H9 (cell line): ENCODE data around the gene NTSR2. TPM values are rescaled to one million over a fixed set of nuclear protein-coding genes. Genes with fewer than 3 reads are reported as not detected.

Experiments used
- DNase-seq: peaks from one replicate; pipeline ENCODE4 v3.0.0-alpha.2; 2017
- H2AFZ ChIP-seq: one replicate; pipeline ENCODE4 v1.6.1; 2013; ENCODE audit warnings: mild to moderate bottlenecking, low read length, control low read depth, moderate library complexity
- H2AK5ac ChIP-seq: 2 replicates; pipeline ENCODE4 v1.6.1; 2013; ENCODE audit warnings: low read length, control low read depth, mixed read lengths; ENCODE audit not compliant: insufficient read length
- H2BK120ac ChIP-seq: one replicate; pipeline ENCODE4 v1.6.1; 2013; ENCODE audit warnings: low read depth, mild to moderate bottlenecking, low read length, control low read depth, inconsistent platforms; ENCODE audit not compliant: poor library complexity, severe bottlenecking
- H2BK12ac ChIP-seq: 2 replicates; pipeline ENCODE4 v1.6.1; 2013; ENCODE audit warnings: low read length, control low read depth, mixed read lengths, low read depth; ENCODE audit not compliant: insufficient read length
- H2BK15ac ChIP-seq: 2 replicates; pipeline ENCODE4 v1.6.1; 2013; ENCODE audit warnings: low read depth, low read length, control low read depth
- H2BK20ac ChIP-seq: one replicate; pipeline ENCODE4 v1.6.1; 2013; ENCODE audit warnings: low read depth, mild to moderate bottlenecking, low read length, control low read depth, inconsistent platforms; ENCODE audit not compliant: poor library complexity, severe bottlenecking
- H2BK5ac ChIP-seq: 2 replicates; pipeline ENCODE4 v1.6.1; 2013; ENCODE audit warnings: low read length, control low read depth, mixed read lengths; ENCODE audit not compliant: insufficient read length
- H3K14ac ChIP-seq: 2 replicates; pipeline ENCODE4 v1.6.1; 2013; ENCODE audit warnings: low read length, control low read depth; ENCODE audit not compliant: insufficient read depth
- H3K18ac ChIP-seq: 2 replicates; pipeline ENCODE4 v1.6.1; 2013; ENCODE audit warnings: low read depth, mild to moderate bottlenecking, mixed read lengths, low read length, control low read depth; ENCODE audit not compliant: insufficient read length
- H3K23ac ChIP-seq: 2 replicates; pipeline ENCODE4 v1.6.1; 2013; ENCODE audit warnings: low read length, control low read depth, mixed read lengths, low read depth; ENCODE audit not compliant: insufficient read length
- H3K23me2 ChIP-seq: 2 replicates; pipeline ENCODE4 v1.6.1; 2013; ENCODE audit warnings: low read depth, mild to moderate bottlenecking, mixed read lengths, low read length, control low read depth; ENCODE audit not compliant: insufficient read length, poor library complexity, severe bottlenecking
- H3K27ac ChIP-seq: 2 replicates; pipeline ENCODE4 v1.5.1; 2013; ENCODE audit warnings: low read length, control low read depth, mixed read lengths, low read depth; ENCODE audit not compliant: insufficient read length
- H3K27me3 ChIP-seq: 2 replicates; pipeline ENCODE4 v1.6.1; 2013; ENCODE audit warnings: low read length, control low read depth, inconsistent platforms; ENCODE audit not compliant: insufficient read depth
- H3K4ac ChIP-seq: 2 replicates; pipeline ENCODE4 v1.6.1; 2013; ENCODE audit warnings: low read depth, mild to moderate bottlenecking, control low read depth, inconsistent platforms, low read length, moderate library complexity
- H3K4me1 ChIP-seq: 2 replicates; pipeline ENCODE4 v1.6.1; 2013; ENCODE audit warnings: low read length, control low read depth, inconsistent platforms; ENCODE audit not compliant: insufficient read depth
- H3K4me2 ChIP-seq: 2 replicates; pipeline ENCODE4 v1.6.1; 2013; ENCODE audit warnings: low read length, control low read depth, mixed read lengths; ENCODE audit not compliant: insufficient read length, insufficient read depth
- H3K56ac ChIP-seq: 2 replicates; pipeline ENCODE4 v1.6.1; 2013; ENCODE audit warnings: low read depth, mild to moderate bottlenecking, mixed read lengths, low read length, control low read depth; ENCODE audit not compliant: insufficient read length
- H3K79me1 ChIP-seq: 2 replicates; pipeline ENCODE4 v1.6.1; 2013; ENCODE audit warnings: low read depth, mild to moderate bottlenecking, moderate library complexity, low read length, control low read depth, inconsistent platforms; ENCODE audit not compliant: insufficient read depth, poor library complexity, severe bottlenecking
- H3K79me2 ChIP-seq: 2 replicates; pipeline ENCODE4 v1.6.1; 2013; ENCODE audit warnings: low read length, control low read depth, inconsistent platforms; ENCODE audit not compliant: insufficient read depth
- H3K9ac ChIP-seq: 2 replicates; pipeline ENCODE4 v1.6.1; 2013; ENCODE audit warnings: low read length, control low read depth, mixed read lengths; ENCODE audit not compliant: insufficient read length; ENCODE audit errors: extremely low read depth
- H3K9me3 ChIP-seq: one replicate; pipeline ENCODE4 v1.6.1; 2013; ENCODE audit warnings: low read depth, low read length, inconsistent platforms; ENCODE audit not compliant: control insufficient read depth
- H3T11ph ChIP-seq: one replicate; pipeline ENCODE4 v1.6.1; 2013; ENCODE audit warnings: mild to moderate bottlenecking, low read length, control low read depth, inconsistent platforms
- H4K20me1 ChIP-seq: one replicate; pipeline ENCODE4 v1.6.1; 2013; ENCODE audit not compliant: control insufficient read depth, insufficient read length, insufficient read depth
- H4K5ac ChIP-seq: 2 replicates; pipeline ENCODE4 v1.6.1; 2013; ENCODE audit warnings: low read depth, mild to moderate bottlenecking, mixed read lengths, low read length, control low read depth; ENCODE audit not compliant: insufficient read length
- H4K8ac ChIP-seq: replicated peaks from 2 replicates; pipeline ENCODE4 v1.6.1; 2013; ENCODE audit warnings: low read length, control low read depth, mixed read lengths, low read depth; ENCODE audit not compliant: insufficient read length
- H4K91ac ChIP-seq: 2 replicates; pipeline ENCODE4 v1.6.1; 2013; ENCODE audit warnings: low read depth, mild to moderate bottlenecking, moderate library complexity, mixed read lengths, low read length, control low read depth; ENCODE audit not compliant: insufficient read length
- H3K27ac Mint-ChIP-seq, 3 experiments: 2 replicates in 2 of 3; 3 replicates in 1 of 3; pipeline ENCODE4 v1.8.0; 2020 to 2021; ENCODE audit warnings: mixed read lengths in 3 of 3, mild to moderate bottlenecking in 1 of 3, moderate library complexity in 1 of 3
- H3K27me3 Mint-ChIP-seq: 2 replicates; pipeline ENCODE4 v1.8.0; 2021; ENCODE audit warnings: low read depth, mild to moderate bottlenecking, moderate library complexity, mixed read lengths
- H3K36me3 Mint-ChIP-seq, 3 experiments: 2 replicates in 2 of 3; 3 replicates in 1 of 3; pipeline ENCODE4 v1.8.0; 2020 to 2021; ENCODE audit warnings: low read depth in 3 of 3, mixed read lengths in 3 of 3; ENCODE audit not compliant: insufficient read depth in 1 of 3
- H3K4me1 Mint-ChIP-seq, 2 experiments: 2 replicates each; pipeline ENCODE4 v1.8.0; 2020; ENCODE audit warnings: mixed read lengths in 2 of 2
- H3K4me3 Mint-ChIP-seq, 2 experiments: 2 replicates in 1 of 2; 3 replicates in 1 of 2; pipeline ENCODE4 v1.8.0; 2020 to 2021; ENCODE audit warnings: mild to moderate bottlenecking in 2 of 2, mixed read lengths in 2 of 2, moderate library complexity in 1 of 2
- H3K9me3 Mint-ChIP-seq, 2 experiments: 2 replicates in 1 of 2; 3 replicates in 1 of 2; pipeline ENCODE4 v1.8.0; 2020; ENCODE audit warnings: mild to moderate bottlenecking in 2 of 2, mixed read lengths in 2 of 2, moderate library complexity in 1 of 2
- CTCF ChIP-seq: fragments of 200-600 bp; sonication (generic); conservative IDR thresholded peaks from 3 replicates; pipeline ENCODE4 v1.8.0; 2021; ENCODE audit warnings: antibody characterized with exemption, mild to moderate bottlenecking
- WGBS: extraction: QIAGEN DNeasy Blood & Tissue Kit; methylation state at CpG from one replicate; pipeline ENCODE4 v1.1.7; 2013; ENCODE audit warnings: missing lambda C conversion rate, low lambda C conversion rate, mixed read lengths; ENCODE audit not compliant: insufficient read length; ENCODE audit errors: extremely low coverage; 5-methylcytosine and 5-hydroxymethylcytosine counted together
- total RNA-seq: library from RNA; stranded (reverse); gene quantifications from 2 replicates; pipeline ENCODE4 v1.2.1, GENCODE V29; 2021

The NTSR2 gene
- total RNA-seq, 1 experiment from 2014 or later = not detected

- H4K20me1 ChIP-seq = no peaks in the 10 kb centered on the region
- H3K23ac ChIP-seq = no peak overlapping the region
- H2AK5ac ChIP-seq = no peak overlapping the region
- no peak overlapping the region for H3T11ph ChIP-seq
- H3K9ac ChIP-seq = no peak overlapping the region
- TF ChIP-seq CTCF = no peak
- H3K27ac ChIP-seq = no peak overlapping the region
- H3K4ac ChIP-seq = no peak overlapping the region
- no peak overlapping the region for H4K91ac ChIP-seq
- H2BK12ac ChIP-seq = no peak overlapping the region
- no peaks in the 10 kb centered on the region for H3K9me3 ChIP-seq
- no peak overlapping the region for H3K4me2 ChIP-seq
- Mint-ChIP-seq H3K27ac (no peak overlapping the region), H3K9me3 (peaks cover 8% of the 10 kb centered on the region in 2 experiments), H3K4me3 (no peak overlapping the region), H3K36me3 (peaks cover 2 to 5% (median 2%) of the 10 kb centered on the region in 3 experiments; a peak in 4 of 7 replicates), H3K27me3 (peaks cover 39% of the 10 kb centered on the region), H3K4me1 (peaks cover 5 to 6% of the 10 kb centered on the region in 2 experiments)
- H2BK120ac ChIP-seq = no peak overlapping the region
- H3K79me2 ChIP-seq = no peaks in the 10 kb centered on the region
- no peak overlapping the region for H3K14ac ChIP-seq
- no peak overlapping the region for H3K18ac ChIP-seq
- WGBS = no CpG with 5 or more reads among the region's 3 CpGs
- DNase-seq = no peak
- no peak overlapping the region for H4K5ac ChIP-seq
- no peak overlapping the region for H2BK15ac ChIP-seq
- H2BK20ac ChIP-seq = no peak overlapping the region
- H3K4me1 ChIP-seq = no peaks in the 10 kb centered on the region
- no peak overlapping the region for H2AFZ ChIP-seq
- no peak overlapping the region for H4K8ac ChIP-seq
- H3K56ac ChIP-seq = no peak overlapping the region
- H3K23me2 ChIP-seq = peaks cover 3% of the 10 kb centered on the region
- H2BK5ac ChIP-seq = no peak overlapping the region
- H3K27me3 ChIP-seq = peaks cover 10% of the 10 kb centered on the region
- H3K79me1 ChIP-seq = no peaks in the 10 kb centered on the region
Observed at GRCh38 chr2:11667194-11667593, 2.8 kb downstream of the NTSR2 start.
